A549 treated with RU486 at 1 μM for 4 hours (cell line): Measurements from ENCODE around the gene GOLGA2. TPM values are rescaled to one million over a fixed set of nuclear protein-coding genes. Genes with fewer than 3 reads are reported as not detected.

Experiments used
- total RNA-seq: library from RNA; stranded (reverse); fragments of 200-300 nt; extraction: Qiagen RNA extraction; gene quantifications from 5 replicates; pipeline ENCODE4 v1.2.3, GENCODE V29; 2022; ENCODE audit warnings: low read depth

Gene GOLGA2, protein sequence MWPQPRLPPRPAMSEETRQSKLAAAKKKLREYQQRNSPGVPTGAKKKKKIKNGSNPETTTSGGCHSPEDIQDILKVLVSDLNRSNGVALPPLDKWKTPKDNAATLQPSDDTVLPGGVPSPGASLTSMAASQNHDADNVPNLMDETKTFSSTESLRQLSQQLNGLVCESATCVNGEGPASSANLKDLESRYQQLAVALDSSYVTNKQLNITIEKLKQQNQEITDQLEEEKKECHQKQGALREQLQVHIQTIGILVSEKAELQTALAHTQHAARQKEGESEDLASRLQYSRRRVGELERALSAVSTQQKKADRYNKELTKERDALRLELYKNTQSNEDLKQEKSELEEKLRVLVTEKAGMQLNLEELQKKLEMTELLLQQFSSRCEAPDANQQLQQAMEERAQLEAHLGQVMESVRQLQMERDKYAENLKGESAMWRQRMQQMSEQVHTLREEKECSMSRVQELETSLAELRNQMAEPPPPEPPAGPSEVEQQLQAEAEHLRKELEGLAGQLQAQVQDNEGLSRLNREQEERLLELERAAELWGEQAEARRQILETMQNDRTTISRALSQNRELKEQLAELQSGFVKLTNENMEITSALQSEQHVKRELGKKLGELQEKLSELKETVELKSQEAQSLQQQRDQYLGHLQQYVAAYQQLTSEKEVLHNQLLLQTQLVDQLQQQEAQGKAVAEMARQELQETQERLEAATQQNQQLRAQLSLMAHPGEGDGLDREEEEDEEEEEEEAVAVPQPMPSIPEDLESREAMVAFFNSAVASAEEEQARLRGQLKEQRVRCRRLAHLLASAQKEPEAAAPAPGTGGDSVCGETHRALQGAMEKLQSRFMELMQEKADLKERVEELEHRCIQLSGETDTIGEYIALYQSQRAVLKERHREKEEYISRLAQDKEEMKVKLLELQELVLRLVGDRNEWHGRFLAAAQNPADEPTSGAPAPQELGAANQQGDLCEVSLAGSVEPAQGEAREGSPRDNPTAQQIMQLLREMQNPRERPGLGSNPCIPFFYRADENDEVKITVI
- total RNA-seq, result 39.9 to 48.9 TPM (median 42.6 TPM) in 5 replicates

GRCh38 chr9:128275198-128276007, at the start of gene GOLGA2:
Gene GOLGA2, minus strand, starts transcription at chr9:128276007. Its CDS starts 31 bp downstream, at chr9:128275976.

GRCh38 chr9:128322404-128323211, 46.8 kb upstream of the GOLGA2 start, which contains the start of the genes COQ4 and TRUB2:
Gene COQ4, plus strand, starts transcription at chr9:128322839. Its CDS starts 20 bp downstream, at chr9:128322859.
Gene TRUB2, minus strand, starts transcription at chr9:128322447. Its CDS starts 39 bp downstream, at chr9:128322408.

GRCh38 chr9:128276008-128276573, 284 bp upstream of the GOLGA2 start, which contains the start of gene SWI5:
Gene SWI5, plus strand, starts transcription at chr9:128276276.

Other genes starting within 250 kb of the GOLGA2 start
- gene NAIF1, start 208.7 kb downstream of the GOLGA2 start, total RNA-seq, result 4.9 to 7.3 TPM (median 7.1 TPM) in 5 replicates
- gene SLC25A25, start 207.8 kb downstream of the GOLGA2 start, total RNA-seq, result 8.4 to 10.1 TPM (median 9.0 TPM) in 5 replicates
- gene PTGES2, start 148.3 kb downstream of the GOLGA2 start, total RNA-seq, result 75.7 to 97.4 TPM (median 94.1 TPM) in 5 replicates
- 2.1 to 6.6 TPM (median 3.2 TPM) in 5 replicates for gene LCN2, start 126.6 kb downstream of the GOLGA2 start, total RNA-seq
- gene BBLN, start 115.7 kb downstream of the GOLGA2 start, total RNA-seq, result 38.2 to 70.7 TPM (median 67.3 TPM) in 5 replicates
- gene CIZ1, start 84.4 kb downstream of the GOLGA2 start, total RNA-seq, result 72.6 to 98.9 TPM (median 87.6 TPM) in 5 replicates
- gene DNM1, start 72.6 kb downstream of the GOLGA2 start, total RNA-seq, result 74.6 to 95.2 TPM (median 86.0 TPM) in 5 replicates
- gene SWI5, start 269 bp upstream of the GOLGA2 start, total RNA-seq, result 42.4 to 49.6 TPM (median 45.6 TPM) in 5 replicates
- 43.6 to 69.6 TPM (median 48.8 TPM) in 5 replicates for gene TRUB2, start 46.4 kb upstream of the GOLGA2 start, total RNA-seq
- 47.8 to 60.9 TPM (median 58.4 TPM) in 5 replicates for gene COQ4, start 46.8 kb upstream of the GOLGA2 start, total RNA-seq
- gene SLC27A4, start 64.5 kb upstream of the GOLGA2 start, total RNA-seq, result 32.1 to 49.1 TPM (median 43.3 TPM) in 5 replicates
- gene URM1, start 95.4 kb upstream of the GOLGA2 start, total RNA-seq, result 61.4 to 87.4 TPM (median 84.2 TPM) in 5 replicates
- gene CERCAM, start 144.8 kb upstream of the GOLGA2 start, total RNA-seq, result 30.4 to 41.3 TPM (median 35.0 TPM) in 5 replicates
- 26.0 to 30.5 TPM (median 29.0 TPM) in 5 replicates for gene ODF2, start 180.0 kb upstream of the GOLGA2 start, total RNA-seq
- 27.9 to 31.6 TPM (median 29.9 TPM) in 5 replicates for gene GLE1, start 228.7 kb upstream of the GOLGA2 start, total RNA-seq